Gastrocnemius medialis (tissue), 4 donors: ENCODE measurements around the gene GALNT14. TPM values are rescaled to one million over a fixed set of nuclear protein-coding genes. Genes with fewer than 3 reads are reported as not detected.

Experiments used
- ATAC-seq, 2 donors: fragments of 150-250 bp; one replicate each; pipeline ENCODE4 v1.9.1; 2016
- DNase-seq, 2 donors: peaks; one replicate each; pipeline ENCODE4 v3.0.0-alpha.2; 2019
- H3K27ac ChIP-seq, 4 donors: fragments of 200-600 bp; sonication (generic); 1 replicate in 1 of 4; 2 replicates in 3 of 4; pipeline ENCODE4 v1.5.1; 2016 to 2018; ENCODE audit warnings: mild to moderate bottlenecking in 2 of 4, moderate library complexity in 1 of 4
- H3K27me3 ChIP-seq, 3 donors: fragments of 200-600 bp; sonication (generic) in 2 of 3; 1 replicate in 1 of 3; 2 replicates in 2 of 3; pipeline versions ENCODE4 v1.5.1 to v1.6.0; 2016 to 2019; ENCODE audit warnings: mild to moderate bottlenecking in 1 of 3, moderate library complexity in 1 of 3
- H3K36me3 ChIP-seq, 2 donors: fragments of 200-600 bp; sonication (generic) in 1 of 2; one replicate each; pipeline ENCODE4 v1.5.1; 2017 to 2018
- H3K4me1 ChIP-seq, 2 donors: fragments of 200-600 bp; sonication (generic) in 1 of 2; one replicate each; pipeline ENCODE4 v1.5.1; 2016 to 2017; ENCODE audit warnings: mild to moderate bottlenecking in 2 of 2
- H3K4me3 ChIP-seq, 4 donors: fragments of 200-600 bp; sonication (generic) in 3 of 4; 1 replicate in 1 of 4; 2 replicates in 3 of 4; pipeline ENCODE4 v1.5.1; 2016 to 2019; ENCODE audit warnings: mild to moderate bottlenecking in 2 of 4
- H3K9me3 ChIP-seq, 3 donors: fragments of 200-600 bp; sonication (generic) in 2 of 3; 1 replicate in 1 of 3; 2 replicates in 2 of 3; pipeline ENCODE4 v1.5.1; 2016 to 2019
- POLR2A ChIP-seq, 2 donors: fragments of 450-650 bp; IDR thresholded peaks; one replicate each; pipeline ENCODE4 v1.6.1; 2017; ENCODE audit warnings: antibody characterized with exemption in 2 of 2, mild to moderate bottlenecking in 2 of 2, moderate library complexity in 2 of 2
- in situ Hi-C, 4 donors: fragments of 200-750 bp; cut with MboI; loops; one replicate each; pipeline versions ENCODE4 v1.15.0 to v1.8.0; 2017; ENCODE audit warnings: low sequenced_read_pairs in 4 of 4
- intact Hi-C: fragments of 100-400 bp; cut with DNase I; formaldehyde crosslinking; loops from one replicate; pipeline ENCODE4 v1.15.1; 2023; ENCODE audit warnings: low total_unique reads
- total RNA-seq, 4 donors: library from RNA; depleted of rRNA; stranded (reverse); fragments of >200 nt; gene quantifications; one replicate each; pipeline versions ENCODE4 v1.1.0 to v1.2.3, GENCODE V29; 2016
- TF ChIP-seq, protein P1 (sequence below), 5 experiments: fragments of 450-650 bp in 3 of 5; fragments of 200-600 bp in 2 of 5; sonication (generic) in 2 of 5; IDR thresholded peaks in 4 of 5; conservative IDR thresholded peaks in 1 of 5; 1 replicate in 4 of 5; 2 replicates in 1 of 5; pipeline ENCODE4 v1.5.1; 2016 to 2019; ENCODE audit warnings: antibody characterized with exemption in 5 of 5, mild to moderate bottlenecking in 3 of 5, moderate library complexity in 3 of 5

The GALNT14 gene
- total RNA-seq, 4 donors from 2014 or later: 0.16 TPM; not detected in 3

- DNase-seq: no peak
- no peaks in the 10 kb centered on the region for H3K4me1 ChIP-seq
- in situ Hi-C loops: no loop called here
- no peaks in the 10 kb centered on the region for H3K27me3 ChIP-seq
- no peaks in the 10 kb centered on the region for H3K9me3 ChIP-seq
- no peak for ATAC-seq
- no peak overlapping the region for H3K27ac ChIP-seq
- no peak for TF ChIP-seq POLR2A (IDR thresholded peaks at IDR 0.05)
- TF ChIP-seq, protein P1, sequence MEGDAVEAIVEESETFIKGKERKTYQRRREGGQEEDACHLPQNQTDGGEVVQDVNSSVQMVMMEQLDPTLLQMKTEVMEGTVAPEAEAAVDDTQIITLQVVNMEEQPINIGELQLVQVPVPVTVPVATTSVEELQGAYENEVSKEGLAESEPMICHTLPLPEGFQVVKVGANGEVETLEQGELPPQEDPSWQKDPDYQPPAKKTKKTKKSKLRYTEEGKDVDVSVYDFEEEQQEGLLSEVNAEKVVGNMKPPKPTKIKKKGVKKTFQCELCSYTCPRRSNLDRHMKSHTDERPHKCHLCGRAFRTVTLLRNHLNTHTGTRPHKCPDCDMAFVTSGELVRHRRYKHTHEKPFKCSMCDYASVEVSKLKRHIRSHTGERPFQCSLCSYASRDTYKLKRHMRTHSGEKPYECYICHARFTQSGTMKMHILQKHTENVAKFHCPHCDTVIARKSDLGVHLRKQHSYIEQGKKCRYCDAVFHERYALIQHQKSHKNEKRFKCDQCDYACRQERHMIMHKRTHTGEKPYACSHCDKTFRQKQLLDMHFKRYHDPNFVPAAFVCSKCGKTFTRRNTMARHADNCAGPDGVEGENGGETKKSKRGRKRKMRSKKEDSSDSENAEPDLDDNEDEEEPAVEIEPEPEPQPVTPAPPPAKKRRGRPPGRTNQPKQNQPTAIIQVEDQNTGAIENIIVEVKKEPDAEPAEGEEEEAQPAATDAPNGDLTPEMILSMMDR (IDR thresholded peaks at IDR 0.05 in 4 of 5, conservative IDR thresholded peaks at IDR 0.05 in 1 of 5): no peak
- intact Hi-C loops: no loop called here
- no peak overlapping the region for H3K4me3 ChIP-seq
- no peaks in the 10 kb centered on the region for H3K36me3 ChIP-seq
Measured at GRCh38 chr2:31112544-31112943, 25.7 kb downstream of the GALNT14 start.

- Histone ChIP-seq H3K4me3 (no peak overlapping the region), H3K4me1 (no peaks in the 10 kb centered on the region), H3K36me3 (no peaks in the 10 kb centered on the region), H3K9me3 (no peaks in the 10 kb centered on the region), H3K27me3 (no peaks in the 10 kb centered on the region), H3K27ac (no peak overlapping the region)
- intact Hi-C loops (no loop called here), in situ Hi-C loops (no loop called here)
- TF ChIP-seq POLR2A (IDR thresholded peaks at IDR 0.05): no peak
- TF ChIP-seq, protein P1 (IDR thresholded peaks at IDR 0.05 in 4 of 5, conservative IDR thresholded peaks at IDR 0.05 in 1 of 5): no peak
- ATAC-seq (no peak), DNase-seq (no peak)
Measured at GRCh38 chr2:31110998-31111397, 27.2 kb downstream of the GALNT14 start.

GRCh38 chr2:31110431-31110830, 27.8 kb downstream of the GALNT14 start:
- in situ Hi-C loops (no loop called here), intact Hi-C loops (no loop called here)
- Histone ChIP-seq H3K4me3 (no peak overlapping the region), H3K9me3 (no peaks in the 10 kb centered on the region), H3K4me1 (no peaks in the 10 kb centered on the region), H3K36me3 (no peaks in the 10 kb centered on the region), H3K27me3 (no peaks in the 10 kb centered on the region), H3K27ac (no peak overlapping the region)
- ATAC-seq: no peak
- DNase-seq: no peak
- no peak for TF ChIP-seq POLR2A (IDR thresholded peaks at IDR 0.05)
- TF ChIP-seq, protein P1 (IDR thresholded peaks at IDR 0.05 in 4 of 5, conservative IDR thresholded peaks at IDR 0.05 in 1 of 5): no peak

DNA sequence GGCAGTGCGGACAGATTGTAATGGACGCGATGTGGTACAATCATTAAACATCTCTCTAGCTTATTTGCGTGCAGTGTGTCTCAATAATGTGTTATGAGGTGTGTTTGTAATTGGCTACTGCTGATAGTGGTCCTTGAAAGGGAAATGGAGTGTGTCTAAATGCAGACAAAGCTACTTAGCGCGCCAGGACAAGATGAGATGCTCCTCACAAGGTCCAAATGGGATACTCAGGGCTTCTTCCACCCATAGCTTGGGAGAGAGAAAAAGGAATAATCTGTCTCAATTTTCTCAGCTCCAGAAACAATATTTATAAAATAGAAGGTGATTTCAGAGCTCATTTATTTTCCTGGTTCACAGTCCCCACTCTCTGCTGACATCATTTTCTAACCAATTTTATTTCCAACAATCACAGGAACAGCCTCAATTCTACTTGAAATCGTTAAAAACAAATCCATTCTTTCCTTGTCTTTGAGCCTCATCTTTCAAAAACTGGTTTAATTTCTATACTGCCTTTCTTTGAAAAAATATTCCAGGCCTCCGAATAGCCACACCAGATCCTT, 28.5 kb downstream of the GALNT14 start:
- Histone ChIP-seq H3K4me3 (no peak overlapping the region), H3K27ac (no peak overlapping the region), H3K27me3 (no peaks in the 10 kb centered on the region), H3K9me3 (no peaks in the 10 kb centered on the region), H3K36me3 (no peaks in the 10 kb centered on the region), H3K4me1 (no peaks in the 10 kb centered on the region)
- DNase-seq: no peak
- TF ChIP-seq POLR2A (IDR thresholded peaks at IDR 0.05): no peak
- TF ChIP-seq, protein P1 (IDR thresholded peaks at IDR 0.05 in 4 of 5, conservative IDR thresholded peaks at IDR 0.05 in 1 of 5): no peak
- in situ Hi-C loops: no loop called here
- no peak for ATAC-seq
- intact Hi-C loops: no loop called here
